ENCODE data around the gene EN1.

GRCh38 chr2:118865106-118865505 lies 17.7 kb upstream of the EN1 start:
- TF ChIP-seq CTCF (conservative IDR thresholded peaks at IDR 0.05; ENCODE audit: low read depth, low read length) (peak; percentile 65), BHLHE40 (IDR thresholded peaks at IDR 0.05; ENCODE audit: low read depth, low read length) (no peak), RFX5 (IDR thresholded peaks at IDR 0.05; ENCODE audit: low read depth, low read length) (no peak), FOS (IDR thresholded peaks at IDR 0.05; ENCODE audit: low read depth, low read length) (no peak), POLR2A (IDR thresholded peaks at IDR 0.05; ENCODE audit: low read depth, low read length) (no peak), SMC3 (IDR thresholded peaks at IDR 0.05; ENCODE audit: low read depth, low read length) (peak; percentile 60), ELK1 (IDR thresholded peaks at IDR 0.05; ENCODE audit: borderline replicate concordance, low read depth, low read length) (no peak), MAZ (IDR thresholded peaks at IDR 0.05; ENCODE audit: borderline replicate concordance, low read depth, low read length) (no peak), CEBPB (IDR thresholded peaks at IDR 0.05; ENCODE audit: low read depth, low read length) (no peak), CHD1 (IDR thresholded peaks at IDR 0.05; ENCODE audit: low read depth, low read length) (no peak), MAFK (IDR thresholded peaks at IDR 0.05; ENCODE audit: low read depth, low read length) (no peak), RCOR1 (IDR thresholded peaks at IDR 0.05; ENCODE audit: insufficient replicate concordance, low read length) (no peak)

All from IMR-90 (cell line).